H1 (cell line): ENCODE data around the gene MBNL2. TPM values are rescaled to one million over a fixed set of nuclear protein-coding genes. Genes with fewer than 3 reads are reported as not detected.

ENCODE experiments used
- BRCA1 ChIP-seq: IDR thresholded peaks from 2 replicates; pipeline ENCODE4 v1.6.1; 2012; ENCODE audit warnings: low read depth, low read length, improper control_type of control experiment
- JUND ChIP-seq: IDR thresholded peaks from 2 replicates; pipeline ENCODE4 v1.6.1; 2011; ENCODE audit warnings: mild to moderate bottlenecking, improper control_type of control experiment, low read length
- NANOG ChIP-seq: IDR thresholded peaks from 2 replicates; pipeline ENCODE4 v1.6.1; 2011; ENCODE audit warnings: low read length, low read depth, mild to moderate bottlenecking, inconsistent platforms; ENCODE audit not compliant: insufficient read depth, poor library complexity, severe bottlenecking
- POLR2AphosphoS5 ChIP-seq: IDR thresholded peaks from 2 replicates; pipeline ENCODE4 v1.6.1; 2011; ENCODE audit warnings: low read depth, low read length
- SIX5 ChIP-seq: IDR thresholded peaks from 2 replicates; pipeline ENCODE4 v1.6.1; 2011; ENCODE audit warnings: mild to moderate bottlenecking, low read depth, low read length
- SRF ChIP-seq: IDR thresholded peaks from 2 replicates; pipeline ENCODE4 v1.6.1; 2011; ENCODE audit warnings: mild to moderate bottlenecking, low read depth, low read length, moderate library complexity
- SUZ12 ChIP-seq: fragments of 200-600 bp; sonication (generic); IDR thresholded peaks from 2 replicates; pipeline ENCODE4 v1.6.1; 2012; ENCODE audit warnings: mild to moderate bottlenecking, inconsistent platforms, low read length, moderate library complexity, mixed read lengths
- TAF7 ChIP-seq: optimal IDR thresholded peaks from 2 replicates; pipeline ENCODE3; 2011; ENCODE audit warnings: low read depth, mild to moderate bottlenecking, inconsistent platforms, low read length, moderate library complexity, borderline replicate concordance
- polyA plus RNA-seq, 7 experiments: library from polyadenylated mRNA; depleted of rRNA in 3 of 7; stranded (reverse) in 5 of 7; unstranded in 2 of 7; fragments of >200 nt in 5 of 7; fragments of 200-250 nt in 2 of 7; gene quantifications; 1 replicate in 5 of 7; 2 replicates in 1 of 7; 4 replicates in 1 of 7; pipeline versions ENCODE4 v1.2.1 to v1.2.3, GENCODE V29; 2011 to 2013; ENCODE audit warnings: missing spikeins in 2 of 7, mixed read lengths in 2 of 7
- total RNA-seq: library from RNA; stranded (reverse); fragmentation: NEBNext Ultra II Directional; extraction: Animal tissue kit (Norgen Biotek cat#: 25700); gene quantifications from 2 replicates; pipeline ENCODE4 v1.2.1, GENCODE V29; 2021

Gene MBNL2
- total and polyA plus RNA-seq, 2 of the 8 experiments (the other 6 are each of a cell fraction or from before 2014, with no cell fraction given) = 1.0 to 2.6 TPM

DNA sequence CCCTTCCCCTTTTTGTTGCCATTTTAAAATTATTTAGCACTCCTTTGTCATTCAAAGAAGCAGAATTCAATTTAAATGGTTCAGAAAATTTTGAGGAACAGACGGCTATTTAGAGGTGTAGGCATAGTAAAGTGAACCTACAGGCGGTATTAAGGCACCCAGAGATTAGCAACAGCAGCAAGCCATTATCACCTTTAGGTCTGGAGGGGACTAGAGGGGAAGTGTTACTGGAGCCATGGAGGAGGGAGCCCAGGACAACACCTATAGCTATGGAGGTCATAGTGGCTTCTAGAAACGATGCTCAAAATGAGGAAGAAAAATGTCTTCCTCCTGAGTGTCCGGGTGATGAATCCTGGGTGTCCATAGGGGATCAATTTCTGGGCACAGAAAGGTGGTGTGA, 25.8 kb upstream of the MBNL2 start (continued):
- no peak for TF ChIP-seq POLR2AphosphoS5
- no peak for TF ChIP-seq SRF
- TF ChIP-seq JUND = no peak
- TF ChIP-seq SUZ12 = no peak
- no peak for TF ChIP-seq NANOG
- no peak for TF ChIP-seq SIX5
- TF ChIP-seq TAF7 = no peak
- no peak for TF ChIP-seq BRCA1
